GM15510 (cell line): Measurements from ENCODE around the gene POLR3H.
A peak's percentile ranks its signal among the peaks of the same experiment; 100 is the strongest.

Experiments
- POLR2A ChIP-seq: IDR thresholded peaks from 3 replicates; pipeline ENCODE4 v1.6.1; 2011; ENCODE audit warnings: borderline replicate concordance; ENCODE audit not compliant: insufficient read length; ENCODE audit errors: extremely low read depth

Gene POLR3H

DNA sequence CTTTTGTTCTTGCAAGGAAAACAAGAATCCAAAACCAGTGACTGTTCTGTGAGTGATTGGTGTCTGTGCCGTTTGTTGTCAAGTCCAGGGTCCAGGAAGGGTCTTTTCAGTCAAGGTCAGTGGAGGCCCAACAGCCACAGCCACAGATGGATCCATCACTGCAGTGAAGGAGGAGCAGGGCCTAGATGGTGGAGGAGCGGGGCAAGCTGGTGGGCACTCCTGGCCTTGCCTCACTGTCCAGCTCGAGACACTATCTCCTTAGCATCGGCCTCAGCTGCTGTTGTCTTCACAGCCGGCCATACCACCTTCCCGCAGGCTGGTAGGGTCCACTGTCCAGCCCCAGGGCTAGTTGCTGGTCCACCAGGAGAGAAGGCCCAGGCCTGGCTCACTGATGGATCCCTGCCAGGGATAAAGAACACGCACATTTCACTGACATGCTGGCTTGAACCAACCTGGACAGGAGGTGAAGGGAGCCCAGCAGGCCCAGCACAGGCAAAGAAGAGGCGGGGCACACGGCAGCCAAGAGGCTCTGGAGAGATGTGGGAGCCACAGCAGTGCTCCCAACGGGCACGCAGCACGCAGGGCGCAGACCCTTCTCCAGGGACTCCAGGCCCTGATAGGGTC lies 15.2 kb downstream of the POLR3H start:
- TF ChIP-seq POLR2A = no peak

DNA sequence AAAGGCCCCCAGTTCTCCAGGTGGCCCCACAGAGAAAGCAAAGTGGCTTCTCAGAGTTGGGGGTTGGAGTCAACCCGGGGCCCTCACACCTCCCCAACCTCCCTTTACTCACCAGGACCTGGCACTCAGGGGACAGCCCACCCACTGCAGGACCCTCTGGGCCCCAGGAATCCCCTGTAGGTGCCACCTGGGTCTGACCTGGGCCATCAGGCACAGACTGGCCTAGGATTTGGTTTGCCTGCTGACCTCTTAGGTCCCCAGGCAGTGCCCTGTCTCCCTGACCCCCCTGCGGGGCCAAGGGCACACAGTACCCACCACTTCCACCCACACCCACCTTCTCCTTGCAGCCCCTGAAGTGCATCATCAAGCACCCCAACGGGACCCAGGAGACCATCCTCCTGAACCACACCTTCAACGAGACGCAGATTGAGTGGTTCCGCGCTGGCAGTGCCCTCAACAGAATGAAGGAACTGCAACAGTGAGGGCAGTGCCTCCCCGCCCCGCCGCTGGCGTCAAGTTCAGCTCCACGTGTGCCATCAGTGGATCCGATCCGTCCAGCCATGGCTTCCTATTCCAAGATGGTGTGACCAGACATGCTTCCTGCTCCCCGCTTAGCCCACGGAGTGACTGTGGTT lies 16.0 kb downstream of the POLR3H start:
- no peak for TF ChIP-seq POLR2A

DNA sequence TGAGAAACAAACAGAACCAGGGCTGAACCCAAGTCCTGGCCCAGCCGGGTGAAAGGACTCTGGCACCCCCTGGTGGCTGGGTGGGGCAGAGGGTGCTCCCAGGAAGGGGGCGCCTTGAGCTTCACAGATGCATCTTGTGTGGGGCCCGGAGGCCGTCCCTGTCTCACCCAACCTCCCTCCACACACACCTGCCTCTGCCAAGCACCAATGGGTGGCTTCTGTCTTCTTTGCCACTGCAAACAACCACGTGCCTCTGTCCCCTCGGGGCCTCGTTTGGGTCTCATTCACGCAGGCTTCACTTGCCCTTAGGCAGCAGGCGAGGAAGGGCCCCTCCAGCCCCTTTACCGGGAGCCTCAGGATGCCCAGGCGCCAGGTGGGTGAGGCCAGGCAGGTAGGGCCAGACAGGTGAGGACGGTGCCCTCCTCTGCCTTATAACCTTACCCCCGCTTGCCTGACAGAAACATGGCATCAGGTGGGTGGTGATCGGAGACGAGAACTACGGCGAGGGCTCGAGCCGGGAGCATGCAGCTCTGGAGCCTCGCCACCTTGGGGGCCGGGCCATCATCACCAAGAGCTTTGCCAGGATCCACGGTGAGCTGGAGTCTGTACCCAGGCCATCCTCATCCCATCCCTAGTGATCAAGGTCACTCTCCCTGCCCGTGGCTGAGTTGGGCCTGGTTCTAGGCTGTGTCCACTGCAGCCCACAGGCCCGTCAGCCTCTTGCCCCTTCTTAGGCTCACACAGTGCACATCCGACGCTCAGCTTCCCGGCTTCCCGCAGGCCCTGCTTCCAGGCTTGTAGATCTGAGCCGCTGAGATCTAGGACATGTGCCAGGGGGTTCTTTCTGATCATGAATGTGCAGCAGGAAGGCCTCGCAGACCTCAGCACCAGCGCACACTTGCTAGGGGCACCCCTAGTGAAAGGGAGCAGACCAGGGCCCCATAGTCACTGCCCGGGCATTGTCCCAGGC lies 17.2 kb downstream of the POLR3H start:
- peak; percentile 23 for TF ChIP-seq POLR2A

DNA sequence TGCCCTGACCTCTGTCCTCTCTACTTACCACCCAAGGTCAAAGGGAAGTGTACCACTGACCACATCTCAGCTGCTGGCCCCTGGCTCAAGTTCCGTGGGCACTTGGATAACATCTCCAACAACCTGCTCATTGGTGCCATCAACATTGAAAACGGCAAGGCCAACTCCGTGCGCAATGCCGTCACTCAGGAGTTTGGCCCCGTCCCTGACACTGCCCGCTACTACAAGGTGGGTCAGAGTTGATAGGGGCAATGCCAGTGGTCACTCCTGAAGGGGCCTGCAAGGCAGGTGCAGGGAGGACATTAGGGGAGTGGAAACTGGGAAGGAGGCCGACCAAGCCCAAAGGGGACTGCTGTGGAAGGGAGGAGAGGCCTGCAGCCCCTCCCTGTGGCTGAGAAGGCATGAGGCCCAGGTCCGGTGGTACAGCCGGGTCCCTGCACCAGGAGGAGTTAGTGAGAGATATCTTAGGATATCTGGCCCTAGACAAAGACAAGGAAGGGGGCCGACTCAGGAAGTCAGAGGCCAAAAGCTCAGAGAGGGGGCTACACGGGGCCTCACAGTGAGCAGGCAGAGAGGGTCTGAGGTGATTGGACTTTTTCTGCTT lies 17.9 kb downstream of the POLR3H start:
- TF ChIP-seq POLR2A = no peak

DNA sequence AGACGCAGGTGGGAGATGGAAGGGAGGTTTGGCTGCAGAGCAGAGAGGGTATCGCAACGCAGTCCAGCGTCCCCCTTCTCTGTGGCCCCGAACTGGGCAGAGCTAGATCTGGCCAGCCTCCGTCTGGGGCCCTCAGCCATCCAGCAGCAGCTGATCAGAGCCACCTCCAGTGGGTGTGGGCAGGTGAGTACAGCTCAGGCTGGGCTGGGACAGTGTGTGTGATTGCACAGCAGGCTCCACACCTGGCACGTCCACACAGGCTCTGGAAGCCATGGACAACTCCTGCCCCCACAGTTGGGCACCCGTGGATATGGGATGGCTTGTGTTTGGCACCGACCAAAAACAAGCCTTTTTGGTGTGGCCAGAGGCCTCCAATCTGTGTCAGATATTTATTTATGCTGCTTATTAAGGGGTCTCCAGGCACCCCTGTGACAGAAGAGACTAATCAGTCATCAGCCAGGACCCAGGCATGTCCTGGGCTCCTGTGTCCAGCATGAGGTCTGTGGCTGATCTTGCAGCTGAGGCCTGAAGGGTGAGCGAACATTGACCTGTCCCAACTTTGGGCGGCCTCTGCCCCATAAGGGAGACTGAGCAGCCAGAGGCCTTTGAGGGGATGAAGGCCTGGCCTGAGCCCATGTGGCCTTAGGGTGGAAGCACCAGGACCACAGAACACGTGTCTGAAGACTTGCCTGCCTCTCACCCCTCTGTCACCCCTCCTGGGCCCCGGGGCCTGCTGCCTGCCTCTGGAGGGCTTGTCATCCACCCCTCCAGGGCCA lies 18.6 kb downstream of the POLR3H start:
- TF ChIP-seq POLR2A = no peak

DNA sequence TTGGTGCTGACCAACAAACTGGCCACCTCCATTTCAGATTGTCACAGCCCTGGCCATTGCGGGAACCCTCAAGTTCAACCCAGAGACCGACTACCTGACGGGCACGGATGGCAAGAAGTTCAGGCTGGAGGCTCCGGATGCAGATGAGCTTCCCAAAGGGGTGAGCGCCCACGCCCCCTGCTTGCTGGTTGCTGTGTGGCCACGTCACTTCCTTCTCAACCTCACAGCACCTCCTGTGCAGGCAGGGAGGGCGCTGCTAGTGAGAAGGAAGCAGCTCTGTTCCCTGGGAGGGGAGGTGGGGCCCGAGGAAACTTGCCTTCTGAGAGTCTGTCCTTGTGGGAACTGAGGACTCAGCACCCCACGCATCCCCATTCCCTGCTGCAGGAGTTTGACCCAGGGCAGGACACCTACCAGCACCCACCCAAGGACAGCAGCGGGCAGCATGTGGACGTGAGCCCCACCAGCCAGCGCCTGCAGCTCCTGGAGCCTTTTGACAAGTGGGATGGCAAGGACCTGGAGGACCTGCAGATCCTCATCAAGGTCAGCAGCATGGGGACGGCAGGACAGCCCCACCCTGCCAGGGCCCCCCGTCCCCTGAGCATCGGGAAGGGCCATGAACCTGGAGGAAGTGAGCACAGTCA lies 19.3 kb downstream of the POLR3H start:
- TF ChIP-seq POLR2A = no peak

DNA sequence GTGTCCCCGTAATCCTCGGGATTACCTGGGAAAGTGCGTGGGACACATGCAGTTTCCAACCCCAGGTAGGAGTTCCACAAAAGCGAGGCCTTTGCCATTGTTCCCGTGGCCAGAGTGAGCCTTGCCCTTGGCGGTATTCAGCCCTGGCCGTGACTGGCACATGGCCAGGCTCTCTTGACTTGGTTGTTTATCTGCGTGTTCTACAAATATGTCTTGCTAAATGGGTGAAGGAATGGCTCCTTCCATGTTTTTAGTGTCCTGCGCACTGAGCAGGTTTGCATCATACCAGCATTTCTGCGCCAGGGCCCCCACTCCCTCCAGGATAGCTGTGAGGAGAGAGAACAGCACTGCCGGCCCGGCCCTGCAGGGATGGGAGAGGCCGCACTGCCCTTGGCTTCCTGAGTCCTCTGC lies 20.0 kb downstream of the POLR3H start:
- TF ChIP-seq POLR2A = peak; percentile 8

DNA sequence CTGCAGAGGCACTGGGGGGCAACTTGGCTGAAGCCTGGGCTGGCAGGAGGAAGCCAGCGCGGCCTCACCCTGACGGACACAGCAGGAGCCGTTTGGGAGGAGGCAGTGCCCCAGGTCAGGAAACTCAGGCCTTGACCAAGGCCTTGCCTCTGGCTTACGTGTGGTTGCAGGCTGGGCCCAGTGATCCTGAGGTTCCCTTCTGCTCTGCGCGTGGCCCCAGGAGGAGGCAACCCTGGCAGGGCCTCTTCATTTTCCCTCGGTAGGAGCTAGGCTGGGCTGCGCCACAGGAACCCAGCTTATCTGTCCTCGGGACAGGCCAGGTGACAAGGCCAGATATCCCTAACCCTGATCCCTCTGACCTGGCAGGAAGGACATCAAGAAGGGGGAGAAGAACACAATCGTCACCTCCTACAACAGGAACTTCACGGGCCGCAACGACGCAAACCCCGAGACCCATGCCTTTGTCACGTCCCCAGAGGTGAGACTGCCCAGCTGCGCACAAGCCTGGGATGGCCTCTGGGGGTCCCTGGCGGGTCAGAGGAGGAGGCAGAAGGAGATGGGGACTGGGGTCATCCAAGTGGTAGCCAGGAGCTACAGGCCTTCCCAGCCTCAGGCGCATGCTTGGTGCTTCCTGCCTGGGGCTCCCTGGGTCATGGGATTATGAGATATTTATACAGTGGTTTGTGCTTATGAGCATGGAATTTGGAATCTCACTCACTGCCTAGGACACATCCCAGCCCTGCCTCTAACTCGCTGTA lies 20.6 kb downstream of the POLR3H start:
- peak; percentile 0 for TF ChIP-seq POLR2A

DNA sequence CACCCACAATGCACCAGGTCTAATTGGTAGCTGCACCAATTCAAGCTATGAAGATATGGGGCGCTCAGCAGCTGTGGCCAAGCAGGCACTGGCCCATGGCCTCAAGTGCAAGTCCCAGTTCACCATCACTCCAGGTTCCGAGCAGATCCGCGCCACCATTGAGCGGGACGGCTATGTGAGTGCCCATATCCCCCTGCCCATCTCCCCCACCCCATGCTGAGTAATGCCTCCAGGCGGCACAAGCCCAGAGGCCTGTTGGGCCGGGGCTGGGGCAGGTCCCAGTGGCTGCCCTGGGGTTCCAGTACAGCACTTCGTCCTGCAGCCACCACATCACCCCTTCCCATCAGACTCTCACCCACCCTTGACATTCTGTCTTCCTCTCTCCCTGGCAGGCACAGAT lies 21.5 kb downstream of the POLR3H start:
- no peak for TF ChIP-seq POLR2A

DNA sequence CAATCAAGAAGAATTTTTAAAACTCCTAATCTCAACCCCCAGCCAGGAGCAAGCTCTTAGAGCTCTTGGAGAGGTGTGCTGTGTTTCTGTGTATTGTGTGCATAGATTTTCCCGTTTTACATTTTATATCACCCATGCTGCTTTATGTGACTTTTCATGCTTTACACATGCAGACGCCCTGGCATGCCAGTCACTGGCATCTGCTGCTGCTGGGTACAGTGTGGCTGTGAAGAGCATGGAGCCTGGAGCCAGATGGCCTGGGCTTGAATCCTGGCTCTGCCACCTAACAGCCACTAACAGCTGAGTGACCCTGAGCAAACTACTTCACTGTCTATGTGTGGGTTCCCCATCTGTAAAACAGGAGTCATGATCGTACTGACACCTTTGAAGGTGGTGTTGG lies 23.1 kb downstream of the POLR3H start:
- TF ChIP-seq POLR2A = no peak

DNA sequence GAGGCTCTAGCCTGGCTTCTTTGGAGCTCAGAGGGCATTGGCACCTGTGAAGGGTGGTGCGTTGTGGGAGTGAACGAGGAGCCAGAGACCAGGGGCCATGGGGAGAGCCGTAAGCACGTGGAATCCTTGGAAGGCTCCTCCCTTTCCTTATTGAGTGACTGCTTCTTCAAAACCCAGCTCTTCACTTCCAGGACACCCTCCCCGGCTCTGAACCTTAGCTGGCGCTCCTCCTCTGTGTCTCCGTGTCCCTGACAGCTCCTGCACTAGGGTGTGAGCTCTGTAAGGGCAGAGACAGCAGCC lies 26.3 kb downstream of the POLR3H start:
- no peak for TF ChIP-seq POLR2A

DNA sequence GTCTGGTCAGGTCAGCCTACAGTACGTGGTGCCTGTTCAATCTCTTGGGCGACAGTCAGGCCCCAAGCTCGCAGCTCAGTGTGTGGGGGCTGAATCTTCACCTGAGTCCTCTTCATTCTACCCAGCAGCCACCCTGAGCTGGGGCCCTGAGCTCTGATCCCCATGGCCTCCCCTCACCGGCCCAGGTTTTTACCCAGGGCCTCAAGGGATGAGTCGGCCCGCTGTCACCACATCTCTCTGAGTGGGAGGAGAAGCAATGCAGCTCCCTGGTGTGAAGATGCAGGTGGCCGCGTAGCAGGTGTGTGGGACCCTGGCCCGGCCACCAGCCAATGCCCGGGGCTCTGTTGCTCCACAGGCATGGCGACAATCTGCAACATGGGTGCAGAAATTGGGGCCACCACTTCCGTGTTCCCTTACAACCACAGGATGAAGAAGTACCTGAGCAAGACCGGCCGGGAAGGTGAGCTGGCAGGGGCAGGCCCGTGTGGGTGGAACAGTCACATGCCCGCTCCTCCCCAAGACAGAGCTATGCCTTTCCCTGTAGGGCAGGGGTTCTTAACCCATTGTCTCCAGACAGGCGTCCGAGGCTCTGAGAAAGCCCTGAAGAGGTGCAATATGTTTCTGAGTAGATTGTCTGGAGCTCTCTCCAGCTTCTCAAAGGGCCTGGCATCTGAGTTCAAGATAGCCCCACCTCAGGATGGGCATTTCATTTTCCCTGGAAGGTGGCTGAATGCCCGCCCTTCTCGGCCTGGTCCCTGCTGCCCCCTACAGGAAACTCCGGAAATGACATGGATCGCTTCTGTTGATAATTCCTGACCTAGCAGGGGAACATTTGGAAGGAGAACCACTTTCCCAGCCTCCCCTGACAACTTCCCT lies 26.9 kb downstream of the POLR3H start:
- TF ChIP-seq POLR2A = no peak
